Ovary (tissue), 3 donors: ENCODE data around the gene DRC7.

Experiments used
- CTCF ChIP-seq, 3 donors: fragments of 450-650 bp in 2 of 3; fragments of 200-600 bp in 1 of 3; IDR thresholded peaks; one replicate each; pipeline versions ENCODE4 v1.5.1 to v1.8.0; 2016 to 2022; ENCODE audit warnings: antibody characterized with exemption in 3 of 3, mild to moderate bottlenecking in 1 of 3
- EP300 ChIP-seq: sonication (generic); formaldehyde crosslinking; IDR thresholded peaks from one replicate; pipeline ENCODE4 v1.6.1; 2017; ENCODE audit warnings: antibody characterized with exemption
- POLR2A ChIP-seq: fragments of 450-650 bp; IDR thresholded peaks from one replicate; pipeline ENCODE4 v1.6.1; 2017; ENCODE audit warnings: antibody characterized with exemption, mild to moderate bottlenecking, moderate library complexity
- donor health status: DM: no; HTN: no; CAD: no.

GRCh38 chr16:57745768-57746167 lies 51.2 kb downstream of the DRC7 start:
- no peak for TF ChIP-seq CTCF (IDR thresholded peaks at IDR 0.05)
- TF ChIP-seq POLR2A: no peak
- TF ChIP-seq EP300: no peak
